Spleen (tissue), 7 donors: Measurements from ENCODE around the gene SEPTIN10.

ENCODE experiments used
- CTCF ChIP-seq, 11 experiments: fragments of 200-600 bp in 7 of 11; fragments of 450-650 bp in 4 of 11; sonication (generic) in 4 of 11; IDR thresholded peaks in 8 of 11; conservative IDR thresholded peaks in 3 of 11; 1 replicate in 7 of 11; 2 replicates in 4 of 11; pipeline versions ENCODE4 v1.4.0 to v1.8.0; 2016 to 2021; ENCODE audit warnings: antibody characterized with exemption in 11 of 11, inconsistent platforms in 4 of 11, mild to moderate bottlenecking in 1 of 11
- POLR2A ChIP-seq, 3 donors: fragments of 450-650 bp; IDR thresholded peaks; one replicate each; pipeline ENCODE4 v1.5.1; 2017; ENCODE audit warnings: antibody characterized with exemption in 3 of 3, mild to moderate bottlenecking in 1 of 3
- POLR2AphosphoS5 ChIP-seq, 3 donors: sonication (generic); formaldehyde crosslinking; IDR thresholded peaks; one replicate each; pipeline ENCODE4 v1.5.1; 2017; ENCODE audit warnings: antibody characterized with exemption in 3 of 3
- donor health status: DM: no; HTN: no; CAD: no; lungs with moderate emphysema.
- donor health status: DM: no; HTN: no; CAD: no.
- donor health status: DM: no; HTN: no; CAD: no.

- TF ChIP-seq POLR2AphosphoS5 (IDR thresholded peaks at IDR 0.05) (no peak), CTCF (IDR thresholded peaks at IDR 0.05 in 8 of 11, conservative IDR thresholded peaks at IDR 0.05 in 3 of 11) (no peak), POLR2A (IDR thresholded peaks at IDR 0.05) (no peak)
These were observed 33.2 kb upstream of the SEPTIN10 start for GRCh38 chr2:109646961-109647360.
